Esophagus squamous epithelium (tissue), 5 donors: ENCODE measurements around the gene DAND5. TPM values are rescaled to one million over a fixed set of nuclear protein-coding genes. Genes with fewer than 3 reads are reported as not detected.
A peak's percentile ranks its signal among the peaks of the same experiment; 100 is the strongest.

ENCODE experiments used
- DNase-seq: peaks from one replicate; lab custom pipeline; 2025; lab: John Stamatoyannopoulos, UW
- H3K27ac ChIP-seq, 4 donors: fragments of 200-600 bp; sonication (generic); one replicate each; pipeline ENCODE4 v1.5.1; 2016 to 2019; ENCODE audit warnings: mild to moderate bottlenecking in 1 of 4
- H3K27me3 ChIP-seq, 4 donors: fragments of 200-600 bp; sonication (generic); 1 replicate in 3 of 4; 2 replicates in 1 of 4; pipeline versions ENCODE4 v1.5.1 to v1.6.0; 2017 to 2021; ENCODE audit warnings: antibody characterized with exemption in 1 of 4
- H3K36me3 ChIP-seq, 3 donors: fragments of 200-600 bp; sonication (generic); one replicate each; pipeline ENCODE4 v1.5.1; 2016 to 2019
- H3K4me1 ChIP-seq, 3 donors: fragments of 200-600 bp; sonication (generic); one replicate each; pipeline ENCODE4 v1.5.1; 2017 to 2019
- H3K4me3 ChIP-seq, 4 donors: fragments of 200-600 bp; sonication (generic); 1 replicate in 3 of 4; 2 replicates in 1 of 4; pipeline ENCODE4 v1.5.1; 2016 to 2019; ENCODE audit warnings: mild to moderate bottlenecking in 2 of 4, moderate library complexity in 1 of 4
- H3K9me3 ChIP-seq, 3 donors: fragments of 200-600 bp; sonication (generic); one replicate each; pipeline ENCODE4 v1.5.1; 2016 to 2019
- CTCF ChIP-seq, 6 experiments: fragments of 450-650 bp in 4 of 6; fragments of 200-600 bp in 2 of 6; sonication (generic) in 2 of 6; IDR thresholded peaks; one replicate each; pipeline ENCODE4 v1.5.1; 2016 to 2019; ENCODE audit warnings: antibody characterized with exemption in 6 of 6, mild to moderate bottlenecking in 4 of 6, moderate library complexity in 4 of 6
- POLR2A ChIP-seq, 4 donors: fragments of 450-650 bp; IDR thresholded peaks; one replicate each; pipeline ENCODE4 v1.6.1; 2017; ENCODE audit warnings: antibody characterized with exemption in 4 of 4, mild to moderate bottlenecking in 4 of 4, moderate library complexity in 3 of 4
- WGBS, 2 donors: methylation state at CpG; one replicate each; pipeline ENCODE4 v1.1.5; 2018; 5-methylcytosine and 5-hydroxymethylcytosine counted together
- intact Hi-C: fragments of 100-400 bp; cut with DNase I; formaldehyde crosslinking; loops from one replicate; pipeline ENCODE4 v1.15.0; 2022
- total RNA-seq, 4 donors: library from RNA; depleted of rRNA; stranded (reverse); fragments of >200 nt; gene quantifications; one replicate each; pipeline ENCODE4 v1.1.0, GENCODE V29; 2016
- donor health status: DM: yes; HTN: yes; CAD: no.

Gene DAND5
- total RNA-seq, 4 donors from 2014 or later, result not detected

GRCh38 chr19:12997967-12998940 lies 28.9 kb downstream of the DAND5 start:
- no peak for DNase-seq
- no peak for TF ChIP-seq POLR2A (IDR thresholded peaks at IDR 0.05)
- TF ChIP-seq CTCF (IDR thresholded peaks at IDR 0.05), result no peak
- Histone ChIP-seq H3K36me3 (no peaks in the 10 kb centered on the region), H3K27me3 (peaks cover 0 to 3% (median 0%) of the 10 kb centered on the region in 4 donors), H3K27ac (peak overlapping the region; percentile 91 to 98 (median 94)), H3K9me3 (no peaks in the 10 kb centered on the region), H3K4me3 (peak overlapping the region; percentile 68 to 93 (median 80)), H3K4me1 (peaks cover 33 to 90% (median 57%) of the 10 kb centered on the region in 3 donors)
- intact Hi-C loops, result no loop called here
- 32 to 37% methylated on average over 21 to 27 of the region's 32 CpGs for WGBS, 2 donors

GRCh38 chr19:13001166-13001501 lies 31.8 kb downstream of the DAND5 start:
- H3K4me1 ChIP-seq, result peaks cover 53 to 100% (median 82%) of the 10 kb centered on the region in 3 donors
- intact Hi-C loops, result no loop called here
- TF ChIP-seq CTCF (IDR thresholded peaks at IDR 0.05) (no peak), POLR2A (IDR thresholded peaks at IDR 0.05) (no peak)
- no peaks in the 10 kb centered on the region for H3K36me3 ChIP-seq
- H3K9me3 ChIP-seq, result no peaks in the 10 kb centered on the region
- peak overlapping the region; percentile 91 to 98 (median 94) for H3K27ac ChIP-seq
- H3K4me3 ChIP-seq, result peak overlapping the region in 3 of 4 donors; percentile 38 to 64 (median 44)
- 29 to 48% methylated on average over 7 to 13 of the region's 19 CpGs for WGBS, 2 donors
- H3K27me3 ChIP-seq, result peaks cover 0 to 2% (median 0%) of the 10 kb centered on the region in 4 donors
- DNase-seq, result no peak

- H3K9me3 ChIP-seq, result no peaks in the 10 kb centered on the region
- TF ChIP-seq POLR2A (IDR thresholded peaks at IDR 0.05) (no peak), CTCF (IDR thresholded peaks at IDR 0.05) (no peak)
- H3K27ac ChIP-seq, result peak overlapping the region; percentile 91 to 98 (median 94)
- intact Hi-C loops, result no loop called here
- no peaks in the 10 kb centered on the region for H3K36me3 ChIP-seq
- no peaks in the 10 kb centered on the region for H3K27me3 ChIP-seq
- peaks cover 58 to 100% (median 87%) of the 10 kb centered on the region in 3 donors for H3K4me1 ChIP-seq
- WGBS, 2 donors, result 32 to 58% methylated on average over 6 to 21 of the region's 41 CpGs
- peak overlapping the region in 3 of 4 donors; percentile 38 to 64 (median 44) for H3K4me3 ChIP-seq
- no peak for DNase-seq
Observed at GRCh38 chr19:13001502-13002165, 32.3 kb downstream of the DAND5 start.

GRCh38 chr19:13002166-13002898 lies 33.0 kb downstream of the DAND5 start:
- intact Hi-C loops, result no loop called here
- TF ChIP-seq POLR2A (IDR thresholded peaks at IDR 0.05), result peak in 1 of 4 donors; percentile 23
- TF ChIP-seq CTCF (IDR thresholded peaks at IDR 0.05), result no peak
- Histone ChIP-seq H3K4me1 (peaks cover 65 to 100% (median 93%) of the 10 kb centered on the region in 3 donors), H3K9me3 (no peaks in the 10 kb centered on the region), H3K27me3 (no peaks in the 10 kb centered on the region), H3K27ac (peak overlapping the region; percentile 91 to 98 (median 94)), H3K36me3 (no peaks in the 10 kb centered on the region), H3K4me3 (peak overlapping the region; percentile 23 to 64 (median 41))
- WGBS, 2 donors, result 7 to 61% methylated on average over 6 to 8 of the region's 29 CpGs
- DNase-seq, result no peak
